H1 (cell line): ENCODE data around the gene MARCHF9. TPM values are rescaled to one million over a fixed set of nuclear protein-coding genes. Genes with fewer than 3 reads are reported as not detected.

Experiments
- BACH1 ChIP-seq: IDR thresholded peaks from 2 replicates; pipeline ENCODE4 v1.6.1; 2012; ENCODE audit warnings: low read length, improper control_type of control experiment
- EGR1 ChIP-seq: IDR thresholded peaks from 2 replicates; pipeline ENCODE4 v1.6.1; 2011; ENCODE audit warnings: low read depth, low read length, borderline replicate concordance
- JUN ChIP-seq: IDR thresholded peaks from 2 replicates; pipeline ENCODE4 v1.6.1; 2011; ENCODE audit warnings: low read depth, mild to moderate bottlenecking, improper control_type of control experiment, low read length
- MAFK ChIP-seq: IDR thresholded peaks from 2 replicates; pipeline ENCODE4 v1.6.1; 2012; ENCODE audit warnings: low read depth, mild to moderate bottlenecking, improper control_type of control experiment, low read length
- POLR2A ChIP-seq, 2 experiments: IDR thresholded peaks; 1 replicate in 1 of 2; 2 replicates in 1 of 2; pipeline ENCODE4 v1.6.1; 2011; ENCODE audit warnings: low read depth in 2 of 2, low read length in 2 of 2, mild to moderate bottlenecking in 2 of 2; ENCODE audit errors: control extremely low read depth in 1 of 2
- TBP ChIP-seq: IDR thresholded peaks from 2 replicates; pipeline ENCODE4 v1.6.1; 2011; ENCODE audit warnings: low read depth, low read length, improper control_type of control experiment
- polyA plus RNA-seq, 7 experiments: library from polyadenylated mRNA; depleted of rRNA in 3 of 7; stranded (reverse) in 5 of 7; unstranded in 2 of 7; fragments of >200 nt in 5 of 7; fragments of 200-250 nt in 2 of 7; gene quantifications; 1 replicate in 5 of 7; 2 replicates in 1 of 7; 4 replicates in 1 of 7; pipeline versions ENCODE4 v1.2.1 to v1.2.3, GENCODE V29; 2011 to 2013; ENCODE audit warnings: missing spikeins in 2 of 7, mixed read lengths in 2 of 7
- total RNA-seq: library from RNA; stranded (reverse); fragmentation: NEBNext Ultra II Directional; extraction: Animal tissue kit (Norgen Biotek cat#: 25700); gene quantifications from 2 replicates; pipeline ENCODE4 v1.2.1, GENCODE V29; 2021

Gene MARCHF9
- total and polyA plus RNA-seq, 2 of the 8 experiments (the other 6 are each of a cell fraction or from before 2014, with no cell fraction given), result 6.4 to 7.8 TPM

DNA sequence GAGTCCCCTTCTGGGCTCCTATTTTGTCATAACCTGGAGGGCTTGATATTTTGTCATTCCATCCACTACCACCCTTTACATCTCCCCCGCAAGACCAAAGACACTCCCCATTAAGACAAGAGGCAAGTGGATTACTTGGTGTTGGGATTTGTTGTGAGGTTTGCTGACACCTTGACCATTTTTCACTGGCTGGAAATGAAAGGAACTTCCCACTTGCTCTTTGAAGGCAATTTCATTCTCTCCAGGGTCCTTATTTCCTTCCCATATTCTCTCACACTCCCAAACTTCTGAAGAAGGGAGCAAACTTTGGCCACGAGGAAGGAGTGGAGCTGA is 31.3 kb upstream of the MARCHF9 start (continued):
- TF ChIP-seq JUN (no peak), EGR1 (no peak), BACH1 (no peak), TBP (no peak), POLR2A (IDR thresholded peaks at IDR 0.05; ENCODE audit: control extremely low read depth in 1 of 2, low read depth in 2 of 2, low read length in 2 of 2) (no peak), MAFK (no peak)
